A673 (cell line): ENCODE measurements around the gene ARFGAP1. TPM values are rescaled to one million over a fixed set of nuclear protein-coding genes. Genes with fewer than 3 reads are reported as not detected.

Experiments
- BruUV-seq: library from RNA; stranded (reverse); fragments of 400-500 nt; replicated peaks from 2 replicates; lab custom pipeline; 2021; lab: Mats Ljungman, UMichigan
- CTCF ChIA-PET: fragments of 300-600 bp; sonication (Branson Sonifier 250); formaldehyde crosslinking; loops from one replicate; lab custom pipeline; 2022; ENCODE audit warnings: antibody characterized with exemption; lab: Charles Lee
- POLR2A ChIA-PET: fragments of 300-600 bp; sonication (Branson Sonifier 250); formaldehyde crosslinking; loops from one replicate; lab custom pipeline; 2022; ENCODE audit warnings: antibody characterized with exemption; ENCODE audit not compliant: low non-redundant PET; lab: Charles Lee
- DNase-seq: peaks from one replicate; pipeline ENCODE4 v3.0.0-alpha.2; 2015; ENCODE audit warnings: low spot score
- H3K27ac ChIP-seq: fragments of 200-600 bp; sonication (generic); 2 replicates; pipeline ENCODE4 v1.5.1; 2016; ENCODE audit warnings: mixed run types, low read depth, mild to moderate bottlenecking, mixed read lengths, antibody characterized with exemption, low read length; ENCODE audit not compliant: poor library complexity, severe bottlenecking
- H3K27me3 ChIP-seq: fragments of 200-600 bp; sonication (generic); replicated peaks from 2 replicates; pipeline ENCODE4 v1.6.1; 2017; ENCODE audit warnings: mixed run types, low read depth, mild to moderate bottlenecking, mixed read lengths, antibody characterized with exemption, low read length; ENCODE audit not compliant: insufficient read depth, poor library complexity
- H3K36me3 ChIP-seq: fragments of 200-600 bp; sonication (generic); 2 replicates; pipeline ENCODE4 v1.6.1; 2016; ENCODE audit warnings: mixed run types, mild to moderate bottlenecking, mixed read lengths, antibody characterized with exemption, low read length; ENCODE audit not compliant: insufficient read depth, poor library complexity, severe bottlenecking
- H3K4me1 ChIP-seq: fragments of 200-600 bp; sonication (generic); 2 replicates; pipeline ENCODE4 v1.6.1; 2017; ENCODE audit warnings: mixed run types, mild to moderate bottlenecking, mixed read lengths, antibody characterized with exemption, low read length; ENCODE audit not compliant: insufficient read depth, poor library complexity, severe bottlenecking
- H3K4me3 ChIP-seq: fragments of 200-600 bp; sonication (generic); 2 replicates; pipeline ENCODE4 v1.5.1; 2016; ENCODE audit warnings: low read depth, mixed run types, mild to moderate bottlenecking, mixed read lengths, low read length; ENCODE audit not compliant: poor library complexity, severe bottlenecking
- H3K9me3 ChIP-seq: fragments of 200-600 bp; sonication (generic); 2 replicates; pipeline ENCODE4 v1.6.1; 2016; ENCODE audit warnings: mixed run types, low read depth, mild to moderate bottlenecking, mixed read lengths, antibody characterized with exemption, low read length; ENCODE audit not compliant: poor library complexity, severe bottlenecking
- CTCF ChIP-seq: fragments of 300-800, 200-600 bp; sonication (generic); conservative IDR thresholded peaks from 2 replicates; pipeline ENCODE4 v1.5.1; 2017; ENCODE audit warnings: low read depth, mild to moderate bottlenecking, antibody characterized with exemption, low read length, moderate library complexity, mixed read lengths
- EZH2 ChIP-seq: fragments of 200-600 bp; sonication (generic); IDR thresholded peaks from 2 replicates; pipeline ENCODE4 v1.6.1; 2017; ENCODE audit warnings: borderline replicate concordance, low read depth, mild to moderate bottlenecking, mixed read lengths, antibody characterized with exemption, low read length; ENCODE audit not compliant: poor library complexity, severe bottlenecking
- intact Hi-C: fragments of 100-400 bp; cut with micrococcal nuclease; formaldehyde crosslinking; loops from one replicate; pipeline ENCODE4 v1.10.0; 2022; ENCODE audit not compliant: unreplicated experiment
- total RNA-seq: library from RNA; stranded (reverse); gene quantifications from 2 replicates; pipeline ENCODE4 v1.2.3, GENCODE V29; 2021

ARFGAP1 gene
- total RNA-seq, 1 experiment from 2014 or later: 90.4 TPM

GRCh38 chr20:63314015-63314471 is 41.4 kb downstream of the ARFGAP1 start:
- BruUV-seq: no TSS peak
- ChIA-PET CTCF (no interaction called here), POLR2A (no interaction called here)
- intact Hi-C loops: no loop called here
- no peaks in the 10 kb centered on the region for H3K4me1 ChIP-seq
- H3K9me3 ChIP-seq: no peaks in the 10 kb centered on the region
- no peak overlapping the region for H3K27ac ChIP-seq
- H3K27me3 ChIP-seq: no peaks in the 10 kb centered on the region
- DNase-seq: no peak
- no peak for TF ChIP-seq EZH2
- no peak for TF ChIP-seq CTCF
- H3K4me3 ChIP-seq: no peak overlapping the region
- no peaks in the 10 kb centered on the region for H3K36me3 ChIP-seq

GRCh38 chr20:63314566-63315239 is 42.1 kb downstream of the ARFGAP1 start:
- H3K9me3 ChIP-seq: no peaks in the 10 kb centered on the region
- no peak overlapping the region for H3K27ac ChIP-seq
- no peaks in the 10 kb centered on the region for H3K27me3 ChIP-seq
- TF ChIP-seq CTCF (no peak), EZH2 (no peak)
- BruUV-seq: no TSS peak
- H3K4me3 ChIP-seq: no peak overlapping the region
- ChIA-PET CTCF (no interaction called here), POLR2A (no interaction called here)
- H3K36me3 ChIP-seq: no peaks in the 10 kb centered on the region
- intact Hi-C loops: no loop called here
- H3K4me1 ChIP-seq: no peaks in the 10 kb centered on the region
- no peak for DNase-seq

GRCh38 chr20:63315240-63315689 is 42.7 kb downstream of the ARFGAP1 start:
- Histone ChIP-seq H3K9me3 (no peaks in the 10 kb centered on the region), H3K36me3 (no peaks in the 10 kb centered on the region), H3K4me3 (no peak overlapping the region), H3K4me1 (no peaks in the 10 kb centered on the region), H3K27ac (no peak overlapping the region), H3K27me3 (no peaks in the 10 kb centered on the region)
- no TSS peak for BruUV-seq
- intact Hi-C loops: no loop called here
- ChIA-PET CTCF (interaction anchor here (0.7 kb wide), 1 partner anchor 62 kb away, joined by 14 read pairs; no protein-coding TSS in a partner anchor), POLR2A (no interaction called here)
- TF ChIP-seq CTCF (no peak), EZH2 (no peak)
- no peak for DNase-seq
